Panc1 (cell line): ENCODE results near the gene KCNIP4.

Experiments used
- CTCF ChIP-seq: fragments of 450-650 bp; IDR thresholded peaks from 2 replicates; pipeline ENCODE4 v1.5.1; 2017; ENCODE audit warnings: mild to moderate bottlenecking
- POLR2AphosphoS5 ChIP-seq: IDR thresholded peaks from 2 replicates; pipeline ENCODE4 v1.6.1; 2012; ENCODE audit warnings: mild to moderate bottlenecking, low read depth, low read length, moderate library complexity
- REST ChIP-seq, 2 experiments: IDR thresholded peaks; 2 replicates each; pipeline ENCODE4 v1.6.1; 2011 to 2012; ENCODE audit warnings: low read depth in 2 of 2, control low read depth in 1 of 2, low read length in 1 of 2, mild to moderate bottlenecking in 1 of 2, moderate library complexity in 1 of 2; ENCODE audit not compliant: insufficient read depth in 1 of 2

- TF ChIP-seq CTCF (no peak), POLR2AphosphoS5 (no peak), REST (IDR thresholded peaks at IDR 0.05; ENCODE audit: insufficient read depth in 1 of 2, low read depth in 2 of 2, low read length in 1 of 2) (no peak)
Measured at GRCh38 chr4:21009956-21010355, 938.6 kb downstream of the KCNIP4 start.
